ENCODE data around the gene CADM2. TPM values are rescaled to one million over a fixed set of nuclear protein-coding genes. Genes with fewer than 3 reads are reported as not detected.

CADM2 gene
- total and polyA plus RNA-seq, 2 experiments from 2014 or later, result 13.3 to 47.5 TPM

DNA sequence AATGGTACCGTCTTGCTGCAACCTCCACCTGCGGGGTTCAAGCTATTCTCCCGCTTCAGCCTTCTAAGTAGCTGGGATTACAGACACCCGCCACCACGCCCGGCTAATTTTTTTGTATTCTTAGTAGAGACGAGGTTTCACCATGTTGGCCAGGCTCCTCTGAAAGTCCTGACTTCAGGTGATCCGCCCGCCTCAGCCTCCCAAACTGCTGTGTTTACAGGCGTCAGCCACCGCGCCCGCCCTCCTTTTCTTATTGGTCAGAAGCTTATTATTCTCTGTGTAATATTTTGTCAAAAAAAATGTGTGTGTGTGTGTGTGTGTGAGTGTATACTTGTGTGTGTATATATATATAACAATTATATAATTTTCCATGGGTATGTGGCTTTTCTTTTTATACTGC, 425.6 kb downstream of the CADM2 start:
- no peaks in the 10 kb centered on the region for H3K9me3 Mint-ChIP-seq
- ATAC-seq (no peak), DNase-seq (ENCODE audit: low spot score) (no peak)
- Histone ChIP-seq H3F3A (replicated peaks; ENCODE audit: low read depth) (no peaks in the 10 kb centered on the region), H3K4me2 (no peak overlapping the region), H3K27me3 (ENCODE audit: insufficient read depth) (no peaks in the 10 kb centered on the region), H3K27ac (ENCODE audit: low read depth) (no peak overlapping the region), H3K36me3 (ENCODE audit: insufficient read depth) (no peaks in the 10 kb centered on the region), H3K9me2 (ENCODE audit: insufficient read depth) (no peaks in the 10 kb centered on the region), H3K79me2 (replicated peaks; ENCODE audit: insufficient read depth) (no peaks in the 10 kb centered on the region), H2AFZ (no peak overlapping the region), H3K4me1 (ENCODE audit: insufficient read depth) (no peaks in the 10 kb centered on the region), H4K20me1 (replicated peaks; ENCODE audit: insufficient read depth) (no peaks in the 10 kb centered on the region), H3K4me3 (no peak overlapping the region)
- H3K4me3 Mint-ChIP-seq, result no peak overlapping the region
- no peak overlapping the region for H3K27ac Mint-ChIP-seq
- H3K27me3 Mint-ChIP-seq (ENCODE audit: insufficient read depth, low read depth, poor library complexity), result no peaks in the 10 kb centered on the region
- TF ChIP-seq STAT1 (IDR thresholded peaks at IDR 0.05; ENCODE audit: unreplicated experiment), result no peak
- no peak for TF ChIP-seq CREB1 (CRISPR knock-in tag; IDR thresholded peaks at IDR 0.05; ENCODE audit: low read depth)
- no peaks in the 10 kb centered on the region for H3K4me1 Mint-ChIP-seq
- H3K36me3 Mint-ChIP-seq (ENCODE audit: low read depth), result no peaks in the 10 kb centered on the region

GRCh38 chr3:85387913-85388505, 429.2 kb downstream of the CADM2 start:
- no peak overlapping the region for H3K4me3 ChIP-seq
- no peaks in the 10 kb centered on the region for H4K20me1 ChIP-seq (replicated peaks; ENCODE audit: insufficient read depth)
- H3K36me3 Mint-ChIP-seq (ENCODE audit: low read depth), result no peaks in the 10 kb centered on the region
- no peak overlapping the region for H3K27ac ChIP-seq (ENCODE audit: low read depth)
- no peak for DNase-seq (ENCODE audit: low spot score)
- H3K27me3 Mint-ChIP-seq (ENCODE audit: insufficient read depth, low read depth, poor library complexity), result no peaks in the 10 kb centered on the region
- no peak overlapping the region for H3K27ac Mint-ChIP-seq
- no peaks in the 10 kb centered on the region for H3K9me2 ChIP-seq (ENCODE audit: insufficient read depth)
- no peak overlapping the region for H2AFZ ChIP-seq
- ATAC-seq, result no peak
- no peaks in the 10 kb centered on the region for H3K9me3 Mint-ChIP-seq
- no peak overlapping the region for H3K4me2 ChIP-seq
- no peaks in the 10 kb centered on the region for H3F3A ChIP-seq (replicated peaks; ENCODE audit: low read depth)
- no peaks in the 10 kb centered on the region for H3K27me3 ChIP-seq (ENCODE audit: insufficient read depth)
- H3K79me2 ChIP-seq (replicated peaks; ENCODE audit: insufficient read depth), result no peaks in the 10 kb centered on the region
- no peaks in the 10 kb centered on the region; the same call in 2 of the 3 replicates for H3K4me1 Mint-ChIP-seq
- no peaks in the 10 kb centered on the region for H3K36me3 ChIP-seq (ENCODE audit: insufficient read depth)
- 0 out of 2 replicates have a peak, but pooled peaks cover 3% of the 10 kb centered on the region for H3K4me1 ChIP-seq (ENCODE audit: insufficient read depth)
- H3K4me3 Mint-ChIP-seq, result no peak overlapping the region
- TF ChIP-seq JUNB (IDR thresholded peaks at IDR 0.05; ENCODE audit: unreplicated experiment) (no peak), STAT1 (IDR thresholded peaks at IDR 0.05; ENCODE audit: unreplicated experiment) (no peak), NANOG (IDR thresholded peaks at IDR 0.05; ENCODE audit: borderline replicate concordance) (no peak), EZH2phosphoT487 (IDR thresholded peaks at IDR 0.05; ENCODE audit: unreplicated experiment) (no peak), ETS1 (IDR thresholded peaks at IDR 0.05) (no peak), ZNF114 (CRISPR knock-in tag; IDR thresholded peaks at IDR 0.05) (no peak), CREB1 (CRISPR knock-in tag; IDR thresholded peaks at IDR 0.05; ENCODE audit: low read depth) (no peak), ZNF331 (CRISPR knock-in tag; IDR thresholded peaks at IDR 0.05; ENCODE audit: low read depth) (no peak), POLR2AphosphoS5 (IDR thresholded peaks at IDR 0.05; ENCODE audit: low read depth) (no peak), EZH2 (IDR thresholded peaks at IDR 0.05; ENCODE audit: low read depth, unreplicated experiment) (no peak)
- TF ChIP-seq, protein P1, sequence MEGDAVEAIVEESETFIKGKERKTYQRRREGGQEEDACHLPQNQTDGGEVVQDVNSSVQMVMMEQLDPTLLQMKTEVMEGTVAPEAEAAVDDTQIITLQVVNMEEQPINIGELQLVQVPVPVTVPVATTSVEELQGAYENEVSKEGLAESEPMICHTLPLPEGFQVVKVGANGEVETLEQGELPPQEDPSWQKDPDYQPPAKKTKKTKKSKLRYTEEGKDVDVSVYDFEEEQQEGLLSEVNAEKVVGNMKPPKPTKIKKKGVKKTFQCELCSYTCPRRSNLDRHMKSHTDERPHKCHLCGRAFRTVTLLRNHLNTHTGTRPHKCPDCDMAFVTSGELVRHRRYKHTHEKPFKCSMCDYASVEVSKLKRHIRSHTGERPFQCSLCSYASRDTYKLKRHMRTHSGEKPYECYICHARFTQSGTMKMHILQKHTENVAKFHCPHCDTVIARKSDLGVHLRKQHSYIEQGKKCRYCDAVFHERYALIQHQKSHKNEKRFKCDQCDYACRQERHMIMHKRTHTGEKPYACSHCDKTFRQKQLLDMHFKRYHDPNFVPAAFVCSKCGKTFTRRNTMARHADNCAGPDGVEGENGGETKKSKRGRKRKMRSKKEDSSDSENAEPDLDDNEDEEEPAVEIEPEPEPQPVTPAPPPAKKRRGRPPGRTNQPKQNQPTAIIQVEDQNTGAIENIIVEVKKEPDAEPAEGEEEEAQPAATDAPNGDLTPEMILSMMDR (conservative IDR thresholded peaks at IDR 0.05; ENCODE audit: low read depth in 2 of 2), result no peak
- TF ChIP-seq, protein P2, sequence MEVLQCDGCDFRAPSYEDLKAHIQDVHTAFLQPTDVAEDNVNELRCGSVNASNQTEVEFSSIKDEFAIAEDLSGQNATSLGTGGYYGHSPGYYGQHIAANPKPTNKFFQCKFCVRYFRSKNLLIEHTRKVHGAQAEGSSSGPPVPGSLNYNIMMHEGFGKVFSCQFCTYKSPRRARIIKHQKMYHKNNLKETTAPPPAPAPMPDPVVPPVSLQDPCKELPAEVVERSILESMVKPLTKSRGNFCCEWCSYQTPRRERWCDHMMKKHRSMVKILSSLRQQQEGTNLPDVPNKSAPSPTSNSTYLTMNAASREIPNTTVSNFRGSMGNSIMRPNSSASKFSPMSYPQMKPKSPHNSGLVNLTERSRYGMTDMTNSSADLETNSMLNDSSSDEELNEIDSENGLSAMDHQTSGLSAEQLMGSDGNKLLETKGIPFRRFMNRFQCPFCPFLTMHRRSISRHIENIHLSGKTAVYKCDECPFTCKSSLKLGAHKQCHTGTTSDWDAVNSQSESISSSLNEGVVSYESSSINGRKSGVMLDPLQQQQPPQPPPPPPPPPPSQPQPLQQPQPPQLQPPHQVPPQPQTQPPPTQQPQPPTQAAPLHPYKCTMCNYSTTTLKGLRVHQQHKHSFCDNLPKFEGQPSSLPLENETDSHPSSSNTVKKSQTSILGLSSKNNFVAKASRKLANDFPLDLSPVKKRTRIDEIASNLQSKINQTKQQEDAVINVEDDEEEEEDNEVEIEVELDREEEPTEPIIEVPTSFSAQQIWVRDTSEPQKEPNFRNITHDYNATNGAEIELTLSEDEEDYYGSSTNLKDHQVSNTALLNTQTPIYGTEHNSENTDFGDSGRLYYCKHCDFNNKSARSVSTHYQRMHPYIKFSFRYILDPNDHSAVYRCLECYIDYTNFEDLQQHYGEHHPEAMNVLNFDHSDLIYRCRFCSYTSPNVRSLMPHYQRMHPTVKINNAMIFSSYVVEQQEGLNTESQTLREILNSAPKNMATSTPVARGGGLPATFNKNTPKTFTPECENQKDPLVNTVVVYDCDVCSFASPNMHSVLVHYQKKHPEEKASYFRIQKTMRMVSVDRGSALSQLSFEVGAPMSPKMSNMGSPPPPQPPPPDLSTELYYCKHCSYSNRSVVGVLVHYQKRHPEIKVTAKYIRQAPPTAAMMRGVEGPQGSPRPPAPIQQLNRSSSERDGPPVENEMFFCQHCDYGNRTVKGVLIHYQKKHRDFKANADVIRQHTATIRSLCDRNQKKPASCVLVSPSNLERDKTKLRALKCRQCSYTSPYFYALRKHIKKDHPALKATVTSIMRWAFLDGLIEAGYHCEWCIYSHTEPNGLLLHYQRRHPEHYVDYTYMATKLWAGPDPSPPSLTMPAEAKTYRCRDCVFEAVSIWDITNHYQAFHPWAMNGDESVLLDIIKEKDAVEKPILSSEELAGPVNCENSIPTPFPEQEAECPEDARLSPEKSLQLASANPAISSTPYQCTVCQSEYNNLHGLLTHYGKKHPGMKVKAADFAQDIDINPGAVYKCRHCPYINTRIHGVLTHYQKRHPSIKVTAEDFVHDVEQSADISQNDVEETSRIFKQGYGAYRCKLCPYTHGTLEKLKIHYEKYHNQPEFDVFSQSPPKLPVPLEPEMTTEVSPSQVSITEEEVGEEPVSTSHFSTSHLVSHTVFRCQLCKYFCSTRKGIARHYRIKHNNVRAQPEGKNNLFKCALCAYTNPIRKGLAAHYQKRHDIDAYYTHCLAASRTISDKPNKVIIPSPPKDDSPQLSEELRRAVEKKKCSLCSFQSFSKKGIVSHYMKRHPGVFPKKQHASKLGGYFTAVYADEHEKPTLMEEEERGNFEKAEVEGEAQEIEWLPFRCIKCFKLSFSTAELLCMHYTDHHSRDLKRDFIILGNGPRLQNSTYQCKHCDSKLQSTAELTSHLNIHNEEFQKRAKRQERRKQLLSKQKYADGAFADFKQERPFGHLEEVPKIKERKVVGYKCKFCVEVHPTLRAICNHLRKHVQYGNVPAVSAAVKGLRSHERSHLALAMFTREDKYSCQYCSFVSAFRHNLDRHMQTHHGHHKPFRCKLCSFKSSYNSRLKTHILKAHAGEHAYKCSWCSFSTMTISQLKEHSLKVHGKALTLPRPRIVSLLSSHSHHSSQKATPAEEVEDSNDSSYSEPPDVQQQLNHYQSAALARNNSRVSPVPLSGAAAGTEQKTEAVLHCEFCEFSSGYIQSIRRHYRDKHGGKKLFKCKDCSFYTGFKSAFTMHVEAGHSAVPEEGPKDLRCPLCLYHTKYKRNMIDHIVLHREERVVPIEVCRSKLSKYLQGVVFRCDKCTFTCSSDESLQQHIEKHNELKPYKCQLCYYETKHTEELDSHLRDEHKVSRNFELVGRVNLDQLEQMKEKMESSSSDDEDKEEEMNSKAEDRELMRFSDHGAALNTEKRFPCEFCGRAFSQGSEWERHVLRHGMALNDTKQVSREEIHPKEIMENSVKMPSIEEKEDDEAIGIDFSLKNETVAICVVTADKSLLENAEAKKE (CRISPR knock-in tag; IDR thresholded peaks at IDR 0.05), result no peak
